KOPT-K1 (cell line): ENCODE data around the gene PTPRJ.

Source experiments
- H3K27ac ChIP-seq: fragments of 200-600 bp; sonication (generic); 2 replicates; pipeline ENCODE4 v1.5.1; 2016; ENCODE audit warnings: antibody characterized with exemption, mild to moderate bottlenecking, low read depth, low read length; ENCODE audit not compliant: poor library complexity, severe bottlenecking
- H3K36me3 ChIP-seq: fragments of 200-600 bp; sonication (generic); 2 replicates; pipeline ENCODE4 v1.5.1; 2017; ENCODE audit warnings: antibody characterized with exemption, mild to moderate bottlenecking, low read length, moderate library complexity; ENCODE audit not compliant: insufficient read depth
- H3K9me3 ChIP-seq: fragments of 200-600 bp; sonication (generic); 2 replicates; pipeline ENCODE4 v1.5.1; 2017; ENCODE audit warnings: antibody characterized with exemption, low read length, mild to moderate bottlenecking; ENCODE audit not compliant: insufficient read depth, poor library complexity, severe bottlenecking

Gene PTPRJ

DNA sequence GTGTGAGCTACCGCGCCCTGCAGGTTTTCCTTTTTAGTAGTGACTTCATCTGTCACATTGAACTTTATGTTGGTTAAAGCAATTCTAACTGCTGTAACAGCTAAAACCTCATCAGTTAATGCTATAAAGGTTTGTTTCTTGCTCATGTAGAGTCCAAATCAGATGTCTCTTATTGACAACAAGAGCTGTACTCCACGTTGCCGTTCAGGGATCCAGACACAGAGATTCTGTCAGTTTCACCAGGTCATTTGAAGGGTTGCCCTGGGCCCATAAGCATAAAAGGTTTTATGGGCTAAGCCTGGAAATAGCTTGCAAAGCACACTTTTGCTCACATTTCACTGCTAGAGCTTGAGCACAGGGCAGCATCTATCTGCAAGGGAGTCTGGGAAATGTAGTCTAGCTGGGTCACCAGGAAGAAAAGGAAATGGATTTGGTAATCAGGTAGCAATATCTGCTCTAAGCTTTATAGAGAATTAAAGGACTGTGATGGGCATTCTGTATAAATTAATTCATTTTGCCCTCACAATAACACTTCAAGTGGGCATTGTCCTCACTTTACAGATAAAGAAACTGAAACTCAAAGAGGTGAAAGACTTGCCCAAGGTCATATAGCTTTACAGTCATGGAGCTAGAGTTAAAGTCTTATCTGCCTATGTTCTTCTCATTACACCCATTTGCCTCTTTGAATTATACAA lies 25.2 kb upstream of the PTPRJ start:
- Histone ChIP-seq H3K9me3 (no peaks in the 10 kb centered on the region), H3K36me3 (no peaks in the 10 kb centered on the region), H3K27ac (no peak overlapping the region)

DNA sequence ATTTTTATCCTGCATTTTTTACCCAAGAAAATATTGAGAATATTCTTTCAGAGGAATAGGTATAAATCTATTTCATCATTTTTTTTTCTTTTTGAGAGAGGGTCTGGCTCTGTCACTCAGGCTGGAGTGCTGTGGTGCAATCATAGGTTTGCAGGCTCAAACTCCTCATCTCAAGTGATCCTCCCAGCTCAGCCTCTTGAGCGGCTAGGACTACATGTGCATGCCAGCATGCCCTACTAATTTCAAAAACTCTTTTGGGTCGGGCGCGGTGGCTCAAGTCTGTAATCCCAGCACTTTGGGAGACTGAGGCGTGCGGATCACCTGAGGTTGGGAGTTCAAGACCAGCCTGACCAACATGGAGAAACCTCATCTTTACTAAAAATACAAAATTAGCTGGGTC lies 20.3 kb upstream of the PTPRJ start:
- H3K9me3 ChIP-seq: no peaks in the 10 kb centered on the region
- no peaks in the 10 kb centered on the region for H3K36me3 ChIP-seq
- no peak overlapping the region for H3K27ac ChIP-seq

- H3K27ac ChIP-seq: no peak overlapping the region
- no peaks in the 10 kb centered on the region for H3K9me3 ChIP-seq
- H3K36me3 ChIP-seq: no peaks in the 10 kb centered on the region
These were observed 19.0 kb upstream of the PTPRJ start for GRCh38 chr11:47961383-47961782.

- Histone ChIP-seq H3K27ac (no peak overlapping the region), H3K9me3 (no peaks in the 10 kb centered on the region), H3K36me3 (no peaks in the 10 kb centered on the region)
These were observed 15.8 kb upstream of the PTPRJ start for GRCh38 chr11:47964546-47964945.

DNA sequence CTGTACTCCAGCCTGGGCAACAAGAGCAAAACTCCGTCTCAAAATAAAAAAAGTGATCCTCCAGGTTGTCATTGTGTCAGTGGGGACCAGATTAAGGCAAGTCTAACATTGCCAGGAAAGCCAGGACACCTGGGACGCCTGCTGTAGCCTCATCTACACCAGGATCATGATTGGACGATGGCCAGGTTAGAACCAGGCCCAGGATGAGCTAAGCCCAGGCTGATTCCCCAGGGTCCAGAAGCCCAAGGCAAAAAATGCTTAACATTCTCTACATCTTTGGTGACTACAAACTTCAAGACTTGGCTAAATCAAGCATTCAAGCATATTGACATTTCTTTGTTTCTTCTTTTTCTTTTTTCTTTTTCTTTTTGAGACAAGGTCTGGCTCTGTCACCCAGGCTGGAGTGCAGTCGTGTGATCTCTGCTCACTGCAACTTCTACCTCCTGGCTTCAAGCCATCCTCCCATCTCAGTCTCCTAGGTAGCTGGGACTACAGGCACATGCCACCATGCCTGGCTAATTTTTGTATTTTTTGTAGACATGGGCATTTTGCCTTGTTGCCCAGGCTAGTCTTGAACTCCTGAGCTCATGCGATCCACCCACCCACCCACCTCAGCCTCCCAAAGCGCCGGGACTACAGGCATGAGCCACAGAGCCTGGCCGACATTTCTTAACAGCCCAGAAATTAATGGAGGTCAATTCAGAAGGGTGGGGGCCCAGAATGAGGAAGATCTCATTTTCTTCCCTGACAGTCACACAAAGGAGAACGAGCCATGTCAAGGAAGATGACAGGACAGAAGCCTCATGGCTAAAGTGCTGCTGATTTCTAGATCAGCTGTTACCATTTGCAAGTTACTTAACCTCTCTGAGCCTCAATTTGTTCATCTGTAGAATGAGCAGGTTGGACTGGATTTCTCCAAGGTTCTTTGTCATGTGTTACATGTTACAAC lies 12.5 kb upstream of the PTPRJ start:
- Histone ChIP-seq H3K27ac (no peak overlapping the region), H3K9me3 (no peaks in the 10 kb centered on the region), H3K36me3 (no peaks in the 10 kb centered on the region)

DNA sequence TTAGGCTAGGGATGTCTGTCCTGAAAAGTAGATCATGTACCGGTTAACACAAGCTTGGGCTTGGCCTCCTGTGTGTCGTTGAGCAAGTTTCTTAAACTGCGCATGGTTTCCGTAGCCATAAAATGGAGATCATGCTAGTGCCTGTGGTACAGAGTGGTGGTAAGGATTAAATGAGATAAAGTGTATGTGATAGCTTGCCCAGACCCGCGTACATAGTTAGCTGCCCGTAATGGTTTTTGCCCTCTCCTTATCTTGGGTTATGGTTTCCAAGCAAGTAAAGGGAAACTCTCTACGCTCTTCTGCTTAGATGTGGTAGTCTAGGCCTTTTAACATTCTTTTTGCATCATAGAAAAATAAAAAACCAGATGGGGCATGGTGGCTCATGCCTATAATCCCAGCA lies 11.0 kb upstream of the PTPRJ start:
- no peak overlapping the region for H3K27ac ChIP-seq
- H3K36me3 ChIP-seq: no peaks in the 10 kb centered on the region

GRCh38 chr11:47971501-47971900 lies 8.9 kb upstream of the PTPRJ start:
- no peaks in the 10 kb centered on the region for H3K36me3 ChIP-seq
- H3K27ac ChIP-seq: no peak overlapping the region
- no peaks in the 10 kb centered on the region for H3K9me3 ChIP-seq

More for the DNA sequence above, 11.0 kb upstream of the PTPRJ start:
- H3K9me3 ChIP-seq: no peaks in the 10 kb centered on the region

- Histone ChIP-seq H3K9me3 (no peaks in the 10 kb centered on the region), H3K27ac (no peak overlapping the region), H3K36me3 (no peaks in the 10 kb centered on the region)
These were observed 7.2 kb upstream of the PTPRJ start for GRCh38 chr11:47973173-47973572.

GRCh38 chr11:47976931-47977330 lies 3.4 kb upstream of the PTPRJ start:
- H3K9me3 ChIP-seq: no peaks in the 10 kb centered on the region
- H3K36me3 ChIP-seq: no peaks in the 10 kb centered on the region
- no peak overlapping the region for H3K27ac ChIP-seq

DNA sequence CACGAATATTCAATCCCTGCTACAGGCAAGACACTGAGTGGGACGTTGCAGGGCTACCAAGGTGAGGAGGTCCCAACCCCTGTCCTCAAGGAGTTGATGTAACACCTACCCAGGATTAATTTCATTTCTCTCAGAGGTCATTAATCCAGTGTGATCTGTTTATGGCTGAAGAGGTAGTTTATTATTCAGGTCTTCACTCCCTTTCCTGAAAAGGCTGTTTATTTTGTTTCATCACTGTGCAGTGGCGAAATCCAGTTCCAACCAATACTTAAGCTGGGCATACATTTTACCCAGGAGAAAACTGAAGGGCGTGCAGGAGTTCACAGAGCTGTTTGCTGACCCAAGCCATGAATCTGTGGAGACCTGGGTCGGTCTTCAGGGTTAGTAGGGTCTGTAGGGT lies 2.7 kb upstream of the PTPRJ start:
- Histone ChIP-seq H3K9me3 (no peaks in the 10 kb centered on the region), H3K36me3 (no peaks in the 10 kb centered on the region), H3K27ac (no peak overlapping the region)

GRCh38 chr11:47979378-47980087 lies 826 bp upstream of the PTPRJ start:
- no peaks in the 10 kb centered on the region for H3K9me3 ChIP-seq
- H3K27ac ChIP-seq: no peak overlapping the region
- no peaks in the 10 kb centered on the region for H3K36me3 ChIP-seq

DNA sequence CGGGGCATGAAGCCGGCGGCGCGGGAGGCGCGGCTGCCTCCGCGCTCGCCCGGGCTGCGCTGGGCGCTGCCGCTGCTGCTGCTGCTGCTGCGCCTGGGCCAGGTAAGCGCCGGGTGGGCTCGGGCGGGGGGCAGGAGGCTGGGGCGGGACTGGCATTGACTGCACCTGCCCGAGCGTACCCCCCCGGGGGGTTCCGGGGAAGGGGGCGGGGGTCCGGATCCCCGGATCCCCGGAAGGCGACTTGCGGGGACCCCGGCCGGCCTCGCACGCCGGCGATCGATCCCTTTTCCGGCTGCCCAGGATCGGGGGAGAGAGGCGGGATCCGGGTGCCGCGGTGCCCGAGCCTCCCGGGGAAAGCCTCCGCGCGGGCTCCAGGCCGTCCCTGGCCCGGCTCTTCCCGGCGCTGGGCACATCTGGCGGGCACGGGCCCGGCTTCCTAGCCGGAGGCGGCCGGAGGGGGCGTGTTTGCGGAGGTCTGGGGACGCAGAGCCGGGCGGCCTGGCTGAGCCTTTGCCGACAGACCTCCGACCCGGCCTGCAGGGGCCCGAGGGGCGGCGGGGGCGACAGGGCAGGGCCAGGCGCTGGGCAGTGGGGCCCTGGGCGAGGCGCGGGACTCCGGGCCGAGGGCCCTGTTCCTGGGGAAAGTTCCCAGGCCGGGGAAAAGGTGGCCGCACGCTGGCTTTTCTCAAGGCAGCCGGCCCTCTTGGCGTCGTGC lies 705 bp downstream of the PTPRJ start:
- H3K27ac ChIP-seq: no peak overlapping the region
- H3K9me3 ChIP-seq: no peaks in the 10 kb centered on the region
- no peaks in the 10 kb centered on the region for H3K36me3 ChIP-seq

DNA sequence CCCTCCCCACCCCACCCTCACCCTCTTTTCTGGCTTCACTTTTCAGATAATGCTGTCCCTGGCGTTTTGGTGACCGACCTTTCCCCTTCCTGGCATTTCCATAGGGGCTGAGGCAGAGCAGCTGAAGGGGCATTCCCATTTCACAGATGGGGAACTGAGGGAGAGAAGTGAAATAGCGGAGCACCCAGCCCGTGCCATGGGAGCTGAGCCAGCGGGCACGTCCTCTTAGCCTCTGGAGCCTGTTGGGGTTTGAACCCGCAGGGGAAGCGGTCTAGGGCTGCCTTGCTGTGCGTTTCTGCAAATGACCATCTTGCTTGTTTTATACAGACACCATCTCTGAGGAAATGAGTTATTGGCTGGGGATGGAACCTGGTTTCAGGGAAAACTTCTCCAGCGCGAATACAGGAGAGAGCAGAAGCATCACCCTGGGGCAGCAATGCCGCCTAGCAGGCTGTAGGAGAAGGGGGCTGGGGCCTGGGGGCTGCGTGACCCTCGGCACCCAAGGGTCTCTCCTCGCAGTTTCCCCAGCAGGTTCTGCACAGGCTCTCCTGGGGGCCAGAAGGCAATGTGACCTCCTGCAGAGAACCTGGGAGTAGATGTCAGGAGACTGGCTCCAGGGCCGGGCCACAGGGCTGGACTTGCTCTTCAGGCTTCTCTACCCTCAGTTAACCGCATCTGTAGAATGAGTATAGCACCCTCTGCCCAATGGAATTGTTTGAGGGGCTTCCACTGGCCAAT lies 1.5 kb downstream of the PTPRJ start:
- H3K27ac ChIP-seq: no peak overlapping the region
- H3K36me3 ChIP-seq: no peaks in the 10 kb centered on the region

DNA sequence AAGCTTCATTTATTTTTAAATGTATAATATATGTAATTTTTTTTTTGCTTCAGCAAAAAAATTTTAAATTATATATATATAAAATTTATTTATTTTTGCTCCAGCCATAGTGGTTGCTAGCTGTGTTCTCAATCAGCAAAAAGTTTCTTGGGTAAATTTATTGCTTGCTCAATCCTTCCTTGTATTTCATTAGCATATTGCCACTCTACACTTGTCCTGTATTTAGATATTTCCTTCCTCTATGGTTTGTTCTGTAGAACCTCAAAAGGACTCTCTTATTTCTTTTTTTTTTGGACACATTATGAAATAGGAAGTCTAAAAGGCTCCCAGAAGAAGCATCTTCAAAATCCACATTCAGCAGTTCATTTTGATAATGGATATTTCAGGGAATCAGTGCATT lies 2.3 kb downstream of the PTPRJ start:
- Histone ChIP-seq H3K9me3 (no peaks in the 10 kb centered on the region), H3K27ac (no peak overlapping the region), H3K36me3 (no peaks in the 10 kb centered on the region)

More for the DNA sequence above, 1.5 kb downstream of the PTPRJ start:
- no peaks in the 10 kb centered on the region for H3K9me3 ChIP-seq
